CMK (cell line): ENCODE measurements around the gene ROCK2.
"Not testable (repeated sequence)": the region's sequence is repeated elsewhere in the genome, so short reads cannot be mapped to it uniquely, and the experiment has no call there.

Experiments used
- DNase-seq: peaks from one replicate; pipeline ENCODE4 v3.0.0-alpha.2; 2010; ENCODE audit warnings: low read depth

ROCK2 gene

DNA sequence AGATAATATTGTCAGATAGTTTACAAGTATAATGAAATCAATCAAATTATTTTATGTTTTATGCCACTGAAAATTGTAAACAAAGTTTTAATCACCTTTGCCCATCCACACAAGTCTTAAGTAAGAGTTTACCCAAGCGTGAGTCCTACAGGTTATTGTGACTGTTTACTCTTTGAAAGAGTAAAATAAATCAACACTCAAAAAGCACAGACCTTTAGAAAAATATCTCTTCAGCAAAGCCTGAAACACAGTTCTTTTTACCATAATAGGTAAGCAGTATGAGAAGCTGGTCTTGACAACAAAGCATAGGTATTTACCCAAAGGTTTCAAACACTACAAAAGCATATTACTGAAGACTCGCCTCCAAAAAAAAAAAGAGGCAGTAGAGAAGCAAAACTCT lies 3.7 kb downstream of the ROCK2 start:
- no peak for DNase-seq

DNA sequence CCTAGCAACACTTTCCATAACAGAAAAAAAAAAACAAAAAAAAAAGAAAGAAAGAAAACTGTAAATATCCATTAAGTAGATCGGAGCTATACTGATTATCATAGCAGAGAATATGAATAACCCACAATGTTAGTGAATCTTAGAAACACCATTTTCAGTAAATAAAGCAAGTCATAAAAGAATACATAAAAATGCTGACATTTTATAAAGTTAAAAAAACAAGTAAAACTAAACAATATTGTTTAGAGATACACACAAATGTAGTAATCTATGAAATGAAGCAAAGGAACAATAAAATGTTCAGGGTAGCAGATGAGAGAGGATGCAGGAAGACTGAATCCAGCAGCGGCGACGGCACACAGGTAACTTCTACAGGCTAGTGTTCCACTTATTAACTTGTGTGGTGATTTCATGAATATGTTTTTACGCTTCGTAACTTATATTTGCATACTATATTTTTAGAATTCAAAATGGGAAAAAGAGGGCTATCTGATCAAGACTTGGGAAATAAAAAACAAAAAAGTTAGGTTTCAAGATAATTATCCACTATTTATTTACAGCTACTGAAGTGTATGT lies 4.8 kb downstream of the ROCK2 start:
- DNase-seq: no peak

DNA sequence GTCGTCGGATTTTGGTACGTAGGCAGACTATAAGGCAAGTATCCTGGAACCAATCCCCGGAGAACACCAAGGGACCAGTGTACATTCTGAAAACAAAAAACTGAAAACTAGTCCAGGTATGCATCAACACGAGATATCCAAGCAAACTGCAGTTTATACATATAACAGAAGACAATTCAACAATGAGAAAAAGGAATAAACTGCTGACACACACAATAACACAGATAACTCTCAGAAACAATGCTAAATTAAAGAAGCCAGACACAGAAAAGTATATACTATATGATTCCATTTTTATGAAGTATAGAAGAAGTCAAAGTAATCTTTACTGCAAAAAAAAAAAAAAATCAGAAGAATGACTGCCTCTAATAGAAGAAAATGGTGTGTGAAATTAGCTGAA lies 5.9 kb downstream of the ROCK2 start:
- no peak for DNase-seq

DNA sequence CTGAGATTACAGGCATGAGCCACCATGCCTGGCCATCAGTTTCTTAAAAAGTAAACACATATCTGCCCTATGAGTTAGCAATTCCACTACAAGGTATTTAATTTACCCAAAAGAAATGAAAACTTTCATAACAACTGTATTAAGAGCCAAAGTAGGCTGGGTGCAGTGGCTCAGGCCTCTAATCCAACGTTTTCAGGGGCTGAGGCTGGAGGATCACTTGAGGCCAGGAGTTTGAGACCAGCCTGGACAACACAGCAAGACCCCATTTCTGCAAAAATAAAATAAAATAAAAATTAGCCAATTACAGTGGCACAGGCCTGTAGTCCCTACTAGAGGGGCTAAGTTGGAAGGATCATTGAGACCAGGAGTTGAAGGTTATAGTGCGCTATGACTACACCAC lies 6.5 kb downstream of the ROCK2 start:
- DNase-seq: no peak

DNA sequence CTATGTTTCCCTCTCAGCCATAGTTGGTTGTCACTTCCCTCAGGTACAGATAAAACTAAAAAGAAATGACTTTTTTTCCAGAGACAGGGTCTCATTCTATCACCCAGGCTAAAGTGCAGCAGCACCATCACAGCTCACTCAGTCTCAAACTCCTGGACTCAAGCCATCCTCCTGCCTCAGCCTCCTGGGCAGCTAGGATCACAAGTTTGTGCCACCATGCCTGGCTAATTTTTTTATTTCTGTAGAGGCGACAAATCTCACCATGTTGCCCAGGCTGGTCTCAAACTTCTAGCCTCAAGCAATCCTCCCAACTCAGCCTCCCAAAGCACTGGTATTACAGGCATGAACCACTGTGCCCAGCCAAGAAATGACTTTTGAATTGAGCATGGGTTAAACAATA lies 8.2 kb downstream of the ROCK2 start:
- DNase-seq: no peak

DNA sequence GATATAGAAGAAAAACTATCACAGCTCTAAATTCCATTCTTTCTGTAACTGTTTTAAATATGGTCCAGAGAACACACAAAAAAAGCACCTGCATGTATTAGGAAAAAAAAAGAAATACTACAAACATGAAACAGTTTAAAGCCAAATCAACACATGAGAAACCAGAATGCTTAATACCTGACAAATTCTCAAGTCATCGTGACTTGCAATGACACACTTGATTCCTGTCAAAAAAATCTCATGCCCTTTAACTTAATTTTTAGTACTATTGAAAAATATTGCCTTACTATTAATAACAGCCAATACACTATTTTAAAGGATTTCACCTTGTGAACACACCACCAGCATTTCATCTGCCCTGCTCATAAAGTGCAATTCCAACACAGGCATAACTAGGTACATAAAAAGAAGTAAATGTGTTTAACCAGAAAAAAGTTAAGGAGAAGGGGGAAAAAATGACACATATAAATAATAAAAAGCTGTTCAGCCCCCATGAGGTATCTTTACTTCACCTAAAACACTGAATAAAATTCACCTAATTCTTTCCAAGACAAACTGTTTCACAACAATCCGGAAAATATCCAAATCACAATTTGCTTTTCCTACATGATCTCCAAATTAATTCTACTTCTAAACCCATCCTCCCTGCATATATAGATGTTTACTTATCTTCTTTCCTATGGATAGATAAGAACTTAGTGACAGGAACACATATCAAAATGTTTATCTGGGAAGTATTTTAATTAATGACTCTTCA lies 10.8 kb downstream of the ROCK2 start:
- no peak for DNase-seq

DNA sequence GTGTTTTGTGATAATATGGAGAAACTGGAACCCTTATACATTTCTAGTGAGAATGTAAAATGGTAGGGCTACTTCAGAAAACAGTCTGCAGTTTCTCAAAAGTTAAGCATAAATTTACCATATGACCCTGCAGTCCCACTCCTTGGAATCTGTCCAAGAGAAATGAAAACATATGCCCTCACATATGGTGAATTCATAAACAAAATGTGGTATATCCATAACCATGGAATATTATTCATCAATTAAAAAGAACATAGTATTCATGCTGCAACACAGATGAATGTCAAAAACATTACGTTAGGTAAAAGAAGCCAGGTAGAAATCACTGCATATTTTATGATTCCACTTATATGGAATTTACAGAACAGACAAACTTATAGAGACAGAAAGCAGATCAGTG lies 11.8 kb downstream of the ROCK2 start:
- DNase-seq: no peak

DNA sequence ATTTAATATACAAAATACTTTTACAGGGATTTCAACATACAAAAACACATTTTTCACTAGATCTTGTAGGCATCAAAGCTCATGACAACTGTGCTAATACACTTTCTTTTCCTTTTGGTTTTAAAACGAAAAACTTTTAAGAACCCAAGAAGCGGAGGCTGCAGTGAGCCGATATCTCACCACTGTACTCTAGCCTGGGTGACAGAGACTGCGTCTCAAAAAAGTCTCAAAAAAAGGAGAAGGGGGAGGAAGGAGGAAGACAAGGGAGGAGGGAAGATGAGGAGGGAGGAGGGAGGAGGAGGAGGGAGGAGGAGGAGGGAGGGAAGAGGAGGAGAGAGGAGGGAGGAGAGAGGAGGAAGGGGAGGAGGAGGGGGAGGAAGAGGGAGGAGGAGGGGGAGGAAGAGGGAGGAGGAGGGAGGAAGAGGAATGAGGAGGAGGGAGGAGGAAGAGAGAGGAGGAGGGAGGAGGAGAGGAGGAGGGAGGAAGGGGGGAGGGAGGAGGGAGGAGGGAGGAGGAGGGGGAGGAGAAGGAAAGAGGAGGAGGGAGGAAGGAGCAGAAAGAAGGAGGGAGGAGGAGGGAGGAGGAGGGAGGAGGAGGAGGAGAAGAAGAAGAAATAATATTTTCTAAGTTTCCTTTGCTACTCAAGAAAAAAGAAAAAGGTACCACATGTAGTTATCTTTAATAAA lies 13.8 kb downstream of the ROCK2 start:
- DNase-seq: peak; percentile 45

DNA sequence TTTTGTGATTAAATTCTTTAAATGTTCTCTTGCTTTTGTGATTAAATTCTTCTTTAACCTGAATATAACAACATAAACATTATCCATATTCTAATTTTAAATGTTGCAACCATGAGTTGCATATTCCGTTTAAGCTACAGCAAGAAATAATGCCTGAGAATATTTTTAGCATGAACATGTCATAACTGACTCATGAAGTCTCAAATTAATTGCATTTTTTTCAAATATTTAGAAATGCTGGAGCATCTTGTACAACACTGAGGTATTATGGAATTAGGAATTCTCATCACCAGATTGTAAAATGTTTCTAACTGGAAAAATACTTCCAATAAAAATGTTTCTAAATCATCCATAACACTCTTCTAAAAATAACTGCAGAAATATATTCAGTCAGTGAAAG lies 14.7 kb downstream of the ROCK2 start:
- no peak for DNase-seq

DNA sequence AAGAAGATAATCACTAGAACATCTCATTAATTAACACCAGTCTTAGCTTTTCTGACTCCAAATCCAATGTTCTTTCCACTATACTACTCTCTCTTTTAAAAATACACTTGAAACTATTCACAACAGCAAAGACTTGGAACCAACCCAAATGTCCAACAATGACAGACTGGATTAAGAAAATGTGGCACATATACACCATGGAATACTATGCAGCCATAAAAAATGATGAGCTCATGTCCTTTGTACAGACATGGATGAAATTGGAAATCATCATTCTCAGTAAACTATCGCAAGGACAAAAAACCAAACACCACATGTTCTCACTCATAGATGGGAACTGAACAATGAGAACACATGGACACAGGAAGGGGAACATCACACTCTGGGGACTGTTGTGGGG lies 15.9 kb downstream of the ROCK2 start:
- DNase-seq: not testable (repeated sequence)

DNA sequence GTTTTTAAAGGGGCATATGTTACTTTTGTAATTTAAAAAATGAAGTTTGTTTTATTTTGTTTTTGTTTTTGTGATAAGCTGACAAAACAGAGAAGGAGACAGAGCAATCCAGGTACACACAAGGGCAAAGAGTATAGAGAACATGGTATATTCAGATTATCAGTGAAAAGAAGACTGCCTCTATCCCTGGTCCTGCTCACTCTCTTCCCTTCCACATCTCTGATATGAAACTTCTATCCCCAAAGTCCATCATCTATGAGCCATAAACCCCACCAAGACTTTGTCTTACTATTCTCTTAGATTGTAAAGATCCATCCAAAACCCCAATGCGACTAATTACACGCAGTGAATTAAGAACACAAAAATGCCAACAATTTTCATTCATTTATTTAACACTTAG lies 16.6 kb downstream of the ROCK2 start:
- no peak for DNase-seq

DNA sequence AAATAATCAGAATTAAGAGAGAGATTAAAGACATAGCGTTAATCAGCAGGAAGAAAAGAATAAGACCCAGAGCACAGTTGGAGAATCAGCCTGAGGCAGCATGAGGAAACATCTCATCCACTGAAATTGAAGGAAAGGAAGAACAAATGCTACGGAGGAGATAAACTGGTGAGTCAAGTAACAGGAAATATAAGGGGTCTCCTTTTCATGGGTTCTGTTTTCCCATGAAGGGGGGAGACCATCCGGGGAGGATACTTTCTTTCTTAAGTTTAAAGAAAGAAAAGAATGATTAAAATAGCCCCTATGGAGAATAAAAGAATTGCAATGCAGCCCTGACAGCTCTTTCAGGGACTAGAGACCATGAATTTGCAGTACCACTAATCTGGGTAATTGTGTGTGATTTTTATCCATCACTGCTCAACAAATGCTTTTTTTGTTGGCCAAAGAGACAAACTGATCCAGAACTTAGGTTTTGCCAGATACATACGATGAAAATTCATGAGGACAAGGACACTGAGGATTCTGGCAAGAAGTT lies 17.7 kb downstream of the ROCK2 start:
- DNase-seq: no peak

DNA sequence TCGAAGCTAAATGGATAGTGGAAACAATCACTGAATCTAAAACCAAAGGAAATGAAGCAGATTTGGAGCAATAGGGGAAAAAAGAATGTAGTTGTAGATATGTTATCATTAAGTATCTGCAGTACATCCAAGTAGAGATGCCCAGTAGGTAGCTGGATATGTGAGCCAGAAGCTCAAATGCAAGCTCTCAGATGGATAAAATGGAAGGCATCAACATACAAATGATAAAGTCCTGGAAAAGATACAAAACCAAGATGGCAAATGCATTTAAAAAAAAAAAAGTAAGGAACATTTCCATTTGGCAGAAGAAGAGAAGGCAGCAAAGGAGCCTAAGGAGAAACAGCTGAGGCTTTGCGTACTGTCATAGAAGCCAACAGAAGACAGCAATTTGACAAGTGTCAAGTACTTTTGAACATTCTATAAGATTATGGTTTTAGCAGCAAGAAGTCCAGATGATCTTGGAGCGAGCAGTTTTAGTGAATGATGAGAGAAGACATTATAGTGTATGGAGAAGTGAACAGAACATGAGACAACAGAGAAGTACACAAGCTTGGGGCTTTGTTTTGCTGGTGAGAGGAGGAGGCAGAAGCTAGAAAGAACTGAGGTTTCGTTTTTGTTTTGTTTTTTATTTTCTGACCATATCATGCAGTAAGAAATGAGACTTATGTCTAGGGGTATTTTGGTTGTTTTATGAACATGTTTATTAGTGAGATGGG lies 18.3 kb downstream of the ROCK2 start:
- no peak for DNase-seq

DNA sequence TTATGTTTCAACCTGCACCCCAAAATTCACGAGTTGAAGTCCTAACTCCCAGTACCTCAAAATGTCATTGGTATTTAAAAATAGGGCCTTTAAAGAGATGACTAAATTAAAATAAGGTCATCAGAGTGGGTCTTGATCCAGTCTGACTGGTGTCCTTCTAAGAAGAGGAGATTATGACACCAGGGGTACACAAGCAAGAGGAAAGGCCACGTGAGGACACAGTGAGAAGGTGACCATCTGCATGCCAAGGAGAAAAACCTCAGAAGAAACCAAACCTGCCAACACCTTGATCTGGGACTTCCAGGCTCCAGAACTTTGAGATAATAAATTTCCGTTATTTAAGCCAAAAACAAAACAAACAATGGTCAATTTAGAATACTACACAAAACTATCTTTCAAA lies 22.6 kb downstream of the ROCK2 start:
- no peak for DNase-seq

DNA sequence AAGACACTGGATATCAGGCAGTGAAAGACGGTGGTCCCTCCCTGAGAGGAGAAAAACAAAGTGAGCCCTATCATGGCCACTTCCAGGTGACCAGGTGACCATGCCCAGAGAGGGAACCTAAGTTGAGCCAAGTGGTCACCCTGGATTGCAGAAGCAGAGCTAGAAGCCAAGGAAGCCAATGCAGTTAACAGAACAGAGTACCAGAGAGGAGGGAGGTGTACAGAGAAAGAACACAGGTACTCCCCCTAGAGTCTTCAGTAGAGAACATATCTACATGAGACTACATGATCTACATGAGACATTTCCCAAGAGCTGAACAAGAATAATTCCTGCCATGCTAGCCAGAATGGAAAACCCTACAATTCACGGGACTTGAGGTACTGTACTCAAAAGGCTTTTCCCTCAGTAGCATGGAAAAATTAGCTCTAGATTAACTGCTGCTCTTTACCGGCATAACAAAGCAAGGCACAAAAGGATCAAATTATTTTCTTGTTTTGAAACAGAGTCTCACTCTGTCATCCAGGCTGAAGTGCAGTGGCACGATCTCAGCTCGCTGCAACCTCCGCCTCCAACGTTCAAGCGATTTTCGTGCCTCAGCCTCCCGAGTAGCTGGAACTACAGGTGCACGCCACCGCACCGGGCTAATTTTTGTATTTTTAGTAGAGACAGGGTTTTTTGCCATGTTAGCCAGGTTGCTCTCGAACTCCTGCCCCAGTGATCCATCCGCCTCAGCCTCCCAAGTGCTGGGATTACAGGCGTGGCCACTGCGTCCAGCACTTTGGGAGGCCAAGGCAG lies 23.5 kb downstream of the ROCK2 start:
- no peak for DNase-seq

DNA sequence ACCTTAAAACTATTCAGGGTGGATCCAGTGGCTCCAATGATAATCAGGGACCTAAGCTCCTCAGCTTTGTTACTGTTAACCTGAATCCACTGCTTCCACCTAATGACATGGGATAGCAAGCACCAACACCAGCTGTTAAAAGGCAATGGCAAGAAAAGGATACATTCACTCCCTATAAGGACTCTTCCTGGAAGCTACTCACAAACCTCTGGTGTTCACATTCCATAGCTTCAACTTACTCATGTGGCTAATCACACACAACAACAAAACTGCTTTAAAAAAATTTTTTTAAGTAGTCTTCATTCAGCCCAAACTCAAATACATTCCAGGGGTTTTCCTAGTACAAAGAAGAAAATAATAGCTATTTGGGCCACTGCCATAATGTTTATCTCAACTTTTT lies 24.5 kb downstream of the ROCK2 start:
- no peak for DNase-seq

DNA sequence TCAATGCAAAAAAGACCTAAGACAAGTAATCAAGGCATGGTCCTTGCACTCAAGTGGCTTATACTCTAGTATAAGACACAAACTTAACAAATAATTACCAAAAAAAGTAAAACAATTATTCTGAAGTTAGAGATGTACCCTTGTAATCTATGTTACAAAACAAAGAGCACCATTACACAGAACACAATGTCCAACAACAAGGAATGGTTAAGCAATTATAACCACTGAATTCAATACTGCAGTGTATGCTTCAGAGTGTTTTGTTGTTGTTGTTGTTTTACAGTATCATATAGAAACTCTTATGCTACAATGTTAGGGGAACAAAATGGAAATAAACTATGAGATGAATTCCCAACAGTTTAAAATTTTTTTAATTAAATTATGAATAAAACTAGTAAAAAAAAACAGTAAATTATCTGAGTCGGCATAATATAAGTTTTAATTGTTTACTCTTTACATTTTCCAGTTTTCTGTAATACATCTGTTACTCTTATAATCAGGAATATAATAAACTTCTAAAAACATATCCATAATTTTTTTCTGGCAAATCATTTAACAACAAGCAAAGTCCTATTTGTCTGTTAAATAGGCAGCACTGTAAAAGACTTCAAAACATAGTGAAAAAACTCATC lies 29.2 kb downstream of the ROCK2 start:
- no peak for DNase-seq

DNA sequence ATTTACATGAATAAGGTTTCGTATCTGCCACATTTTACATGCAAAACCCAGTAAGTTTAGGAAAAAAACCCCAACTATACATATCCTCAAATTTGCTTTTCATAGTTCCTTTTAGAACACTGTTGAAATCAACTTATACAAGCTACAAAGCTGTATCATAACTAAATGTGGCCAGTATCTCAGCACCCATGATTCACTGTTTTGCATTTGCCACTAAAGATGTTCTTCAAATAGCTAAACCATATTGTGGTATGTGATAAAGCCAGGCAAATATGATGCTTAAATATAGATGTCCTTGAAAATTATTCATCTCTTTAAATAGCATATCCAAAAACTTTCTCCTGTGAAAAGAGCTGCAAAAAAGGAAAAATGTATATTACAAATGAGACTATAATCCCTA lies 29.9 kb downstream of the ROCK2 start:
- no peak for DNase-seq

DNA sequence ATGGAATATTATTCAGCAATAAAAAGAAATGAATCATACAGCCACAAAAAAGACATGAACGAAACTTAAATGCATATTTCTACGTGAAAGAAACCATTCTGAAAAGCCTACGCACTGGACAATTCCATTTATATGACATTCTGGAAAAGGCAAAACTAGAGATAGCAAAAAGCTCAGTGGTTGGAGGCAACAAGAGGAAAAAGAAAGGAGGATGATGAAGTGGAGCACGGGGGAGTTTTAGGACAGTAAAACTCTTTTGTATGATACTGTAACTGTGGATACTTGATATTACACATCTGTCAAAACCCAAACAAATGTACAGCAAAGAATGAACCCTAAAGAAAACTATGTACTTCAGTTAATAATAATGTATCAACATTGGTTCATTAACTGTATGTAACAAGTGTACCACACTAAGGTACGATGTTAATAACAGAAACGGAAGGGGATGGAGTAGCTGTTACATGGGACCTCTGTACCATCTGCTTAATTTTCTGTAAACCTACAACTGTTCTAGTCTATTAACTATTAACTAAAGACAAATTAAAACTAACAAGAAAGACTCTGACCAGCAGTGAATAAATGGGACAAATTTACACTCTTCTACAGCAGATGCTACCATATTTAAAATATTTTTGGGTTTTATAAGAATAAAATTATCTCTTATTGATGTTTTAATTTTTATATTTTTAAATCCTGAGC lies 31.5 kb downstream of the ROCK2 start:
- no peak for DNase-seq

DNA sequence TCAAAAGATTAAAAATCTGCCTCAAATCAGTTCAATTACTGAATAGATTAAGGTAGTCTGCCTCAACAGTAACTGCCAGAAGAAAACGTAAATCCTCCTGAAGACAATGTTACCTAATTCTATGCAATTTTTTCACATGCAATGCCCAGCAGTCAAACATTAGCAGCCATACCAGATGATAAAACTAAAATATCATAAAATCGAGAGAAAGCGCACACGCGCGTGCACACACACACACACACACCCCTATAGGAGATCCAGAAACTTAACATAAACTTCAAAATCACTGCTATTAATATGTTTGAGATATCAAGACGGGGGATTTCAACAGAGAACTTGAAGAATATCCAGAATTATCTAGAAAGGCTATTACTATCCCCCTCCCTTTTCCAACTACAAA lies 32.9 kb downstream of the ROCK2 start:
- no peak for DNase-seq

DNA sequence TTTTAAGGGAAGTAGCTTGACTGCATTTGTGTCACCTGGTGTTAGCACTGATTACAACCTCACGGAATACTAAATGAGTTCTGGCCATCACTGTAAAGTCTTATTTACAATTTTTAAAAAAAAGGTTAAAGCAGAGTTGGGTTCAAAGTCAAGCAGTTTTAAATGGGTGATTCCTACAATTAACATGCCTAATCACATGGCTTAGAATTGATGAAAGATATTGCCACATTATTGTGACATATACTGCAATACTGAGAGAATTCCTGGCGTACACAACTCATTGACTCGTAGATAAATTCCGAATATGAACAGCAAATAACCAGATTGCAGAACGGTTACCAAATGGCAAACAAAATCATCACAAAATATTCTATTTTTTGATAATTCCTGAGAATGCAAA lies 34.2 kb downstream of the ROCK2 start:
- no peak for DNase-seq
